H9 (cell line): Measurements from ENCODE around the gene PRIM2. TPM values are rescaled to one million over a fixed set of nuclear protein-coding genes. Genes with fewer than 3 reads are reported as not detected.

Experiments
- DNase-seq: peaks from one replicate; pipeline ENCODE4 v3.0.0-alpha.2; 2017
- H2AFZ ChIP-seq: one replicate; pipeline ENCODE4 v1.6.1; 2013; ENCODE audit warnings: mild to moderate bottlenecking, low read length, control low read depth, moderate library complexity
- H2AK5ac ChIP-seq: 2 replicates; pipeline ENCODE4 v1.6.1; 2013; ENCODE audit warnings: low read length, control low read depth, mixed read lengths; ENCODE audit not compliant: insufficient read length
- H2BK120ac ChIP-seq: one replicate; pipeline ENCODE4 v1.6.1; 2013; ENCODE audit warnings: low read depth, mild to moderate bottlenecking, low read length, control low read depth, inconsistent platforms; ENCODE audit not compliant: poor library complexity, severe bottlenecking
- H2BK12ac ChIP-seq: 2 replicates; pipeline ENCODE4 v1.6.1; 2013; ENCODE audit warnings: low read length, control low read depth, mixed read lengths, low read depth; ENCODE audit not compliant: insufficient read length
- H2BK15ac ChIP-seq: 2 replicates; pipeline ENCODE4 v1.6.1; 2013; ENCODE audit warnings: low read depth, low read length, control low read depth
- H2BK20ac ChIP-seq: one replicate; pipeline ENCODE4 v1.6.1; 2013; ENCODE audit warnings: low read depth, mild to moderate bottlenecking, low read length, control low read depth, inconsistent platforms; ENCODE audit not compliant: poor library complexity, severe bottlenecking
- H2BK5ac ChIP-seq: 2 replicates; pipeline ENCODE4 v1.6.1; 2013; ENCODE audit warnings: low read length, control low read depth, mixed read lengths; ENCODE audit not compliant: insufficient read length
- H3K14ac ChIP-seq: 2 replicates; pipeline ENCODE4 v1.6.1; 2013; ENCODE audit warnings: low read length, control low read depth; ENCODE audit not compliant: insufficient read depth
- H3K18ac ChIP-seq: 2 replicates; pipeline ENCODE4 v1.6.1; 2013; ENCODE audit warnings: low read depth, mild to moderate bottlenecking, mixed read lengths, low read length, control low read depth; ENCODE audit not compliant: insufficient read length
- H3K23ac ChIP-seq: 2 replicates; pipeline ENCODE4 v1.6.1; 2013; ENCODE audit warnings: low read length, control low read depth, mixed read lengths, low read depth; ENCODE audit not compliant: insufficient read length
- H3K23me2 ChIP-seq: 2 replicates; pipeline ENCODE4 v1.6.1; 2013; ENCODE audit warnings: low read depth, mild to moderate bottlenecking, mixed read lengths, low read length, control low read depth; ENCODE audit not compliant: insufficient read length, poor library complexity, severe bottlenecking
- H3K27ac ChIP-seq: 2 replicates; pipeline ENCODE4 v1.5.1; 2013; ENCODE audit warnings: low read length, control low read depth, mixed read lengths, low read depth; ENCODE audit not compliant: insufficient read length
- H3K27me3 ChIP-seq: 2 replicates; pipeline ENCODE4 v1.6.1; 2013; ENCODE audit warnings: low read length, control low read depth, inconsistent platforms; ENCODE audit not compliant: insufficient read depth
- H3K4ac ChIP-seq: 2 replicates; pipeline ENCODE4 v1.6.1; 2013; ENCODE audit warnings: low read depth, mild to moderate bottlenecking, control low read depth, inconsistent platforms, low read length, moderate library complexity
- H3K4me1 ChIP-seq: 2 replicates; pipeline ENCODE4 v1.6.1; 2013; ENCODE audit warnings: low read length, control low read depth, inconsistent platforms; ENCODE audit not compliant: insufficient read depth
- H3K4me2 ChIP-seq: 2 replicates; pipeline ENCODE4 v1.6.1; 2013; ENCODE audit warnings: low read length, control low read depth, mixed read lengths; ENCODE audit not compliant: insufficient read length, insufficient read depth
- H3K56ac ChIP-seq: 2 replicates; pipeline ENCODE4 v1.6.1; 2013; ENCODE audit warnings: low read depth, mild to moderate bottlenecking, mixed read lengths, low read length, control low read depth; ENCODE audit not compliant: insufficient read length
- H3K79me1 ChIP-seq: 2 replicates; pipeline ENCODE4 v1.6.1; 2013; ENCODE audit warnings: low read depth, mild to moderate bottlenecking, moderate library complexity, low read length, control low read depth, inconsistent platforms; ENCODE audit not compliant: insufficient read depth, poor library complexity, severe bottlenecking
- H3K79me2 ChIP-seq: 2 replicates; pipeline ENCODE4 v1.6.1; 2013; ENCODE audit warnings: low read length, control low read depth, inconsistent platforms; ENCODE audit not compliant: insufficient read depth
- H3K9ac ChIP-seq: 2 replicates; pipeline ENCODE4 v1.6.1; 2013; ENCODE audit warnings: low read length, control low read depth, mixed read lengths; ENCODE audit not compliant: insufficient read length; ENCODE audit errors: extremely low read depth
- H3K9me3 ChIP-seq: one replicate; pipeline ENCODE4 v1.6.1; 2013; ENCODE audit warnings: low read depth, low read length, inconsistent platforms; ENCODE audit not compliant: control insufficient read depth
- H3T11ph ChIP-seq: one replicate; pipeline ENCODE4 v1.6.1; 2013; ENCODE audit warnings: mild to moderate bottlenecking, low read length, control low read depth, inconsistent platforms
- H4K20me1 ChIP-seq: one replicate; pipeline ENCODE4 v1.6.1; 2013; ENCODE audit not compliant: control insufficient read depth, insufficient read length, insufficient read depth
- H4K5ac ChIP-seq: 2 replicates; pipeline ENCODE4 v1.6.1; 2013; ENCODE audit warnings: low read depth, mild to moderate bottlenecking, mixed read lengths, low read length, control low read depth; ENCODE audit not compliant: insufficient read length
- H4K8ac ChIP-seq: replicated peaks from 2 replicates; pipeline ENCODE4 v1.6.1; 2013; ENCODE audit warnings: low read length, control low read depth, mixed read lengths, low read depth; ENCODE audit not compliant: insufficient read length
- H4K91ac ChIP-seq: 2 replicates; pipeline ENCODE4 v1.6.1; 2013; ENCODE audit warnings: low read depth, mild to moderate bottlenecking, moderate library complexity, mixed read lengths, low read length, control low read depth; ENCODE audit not compliant: insufficient read length
- H3K27ac Mint-ChIP-seq, 3 experiments: 2 replicates in 2 of 3; 3 replicates in 1 of 3; pipeline ENCODE4 v1.8.0; 2020 to 2021; ENCODE audit warnings: mixed read lengths in 3 of 3, mild to moderate bottlenecking in 1 of 3, moderate library complexity in 1 of 3
- H3K27me3 Mint-ChIP-seq: 2 replicates; pipeline ENCODE4 v1.8.0; 2021; ENCODE audit warnings: low read depth, mild to moderate bottlenecking, moderate library complexity, mixed read lengths
- H3K36me3 Mint-ChIP-seq, 3 experiments: 2 replicates in 2 of 3; 3 replicates in 1 of 3; pipeline ENCODE4 v1.8.0; 2020 to 2021; ENCODE audit warnings: low read depth in 3 of 3, mixed read lengths in 3 of 3; ENCODE audit not compliant: insufficient read depth in 1 of 3
- H3K4me1 Mint-ChIP-seq, 2 experiments: 2 replicates each; pipeline ENCODE4 v1.8.0; 2020; ENCODE audit warnings: mixed read lengths in 2 of 2
- H3K4me3 Mint-ChIP-seq, 2 experiments: 2 replicates in 1 of 2; 3 replicates in 1 of 2; pipeline ENCODE4 v1.8.0; 2020 to 2021; ENCODE audit warnings: mild to moderate bottlenecking in 2 of 2, mixed read lengths in 2 of 2, moderate library complexity in 1 of 2
- H3K9me3 Mint-ChIP-seq, 2 experiments: 2 replicates in 1 of 2; 3 replicates in 1 of 2; pipeline ENCODE4 v1.8.0; 2020; ENCODE audit warnings: mild to moderate bottlenecking in 2 of 2, mixed read lengths in 2 of 2, moderate library complexity in 1 of 2
- CTCF ChIP-seq: fragments of 200-600 bp; sonication (generic); conservative IDR thresholded peaks from 3 replicates; pipeline ENCODE4 v1.8.0; 2021; ENCODE audit warnings: antibody characterized with exemption, mild to moderate bottlenecking
- WGBS: extraction: QIAGEN DNeasy Blood & Tissue Kit; methylation state at CpG from one replicate; pipeline ENCODE4 v1.1.7; 2013; ENCODE audit warnings: missing lambda C conversion rate, low lambda C conversion rate, mixed read lengths; ENCODE audit not compliant: insufficient read length; ENCODE audit errors: extremely low coverage; 5-methylcytosine and 5-hydroxymethylcytosine counted together
- total RNA-seq: library from RNA; stranded (reverse); gene quantifications from 2 replicates; pipeline ENCODE4 v1.2.1, GENCODE V29; 2021

Gene PRIM2
- total RNA-seq, 1 experiment from 2014 or later: 43.0 TPM

- H3K9me3 ChIP-seq: no peaks in the 10 kb centered on the region
- H2BK120ac ChIP-seq: no peak overlapping the region
- H3K79me1 ChIP-seq: no peaks in the 10 kb centered on the region
- Mint-ChIP-seq H3K27ac (no peak overlapping the region), H3K36me3 (peaks cover 4 to 10% (median 8%) of the 10 kb centered on the region in 3 experiments; a peak in 6 of 7 replicates), H3K9me3 (peaks cover 12 to 15% of the 10 kb centered on the region in 2 experiments), H3K4me3 (no peak overlapping the region), H3K4me1 (no peaks in the 10 kb centered on the region), H3K27me3 (no peaks in the 10 kb centered on the region)
- H3K23ac ChIP-seq: no peak overlapping the region
- no peak overlapping the region for H2AK5ac ChIP-seq
- no peak overlapping the region for H3K27ac ChIP-seq
- H3K27me3 ChIP-seq: no peaks in the 10 kb centered on the region
- H3K4me2 ChIP-seq: no peak overlapping the region
- H2BK15ac ChIP-seq: no peak overlapping the region
- H3K18ac ChIP-seq: no peak overlapping the region
- no peak overlapping the region for H3K14ac ChIP-seq
- no peak overlapping the region for H2BK20ac ChIP-seq
- no CpG with 5 or more reads among the region's 2 CpGs for WGBS
- H3T11ph ChIP-seq: no peak overlapping the region
- H4K20me1 ChIP-seq: no peaks in the 10 kb centered on the region
- H3K9ac ChIP-seq: no peak overlapping the region
- no peaks in the 10 kb centered on the region for H3K4me1 ChIP-seq
- H2BK5ac ChIP-seq: no peak overlapping the region
- H3K56ac ChIP-seq: no peak overlapping the region
- H4K91ac ChIP-seq: no peak overlapping the region
- H3K4ac ChIP-seq: no peak overlapping the region
- no peak overlapping the region for H2AFZ ChIP-seq
- no peak overlapping the region for H2BK12ac ChIP-seq
- no peaks in the 10 kb centered on the region for H3K79me2 ChIP-seq
- no peak overlapping the region for H4K5ac ChIP-seq
- no peak for TF ChIP-seq CTCF
- no peak overlapping the region for H4K8ac ChIP-seq
- no peak for DNase-seq
- no peaks in the 10 kb centered on the region for H3K23me2 ChIP-seq
These were observed 38.4 kb upstream of the PRIM2 start for GRCh38 chr6:57279013-57279412.
